ENCODE results near the gene FAS. TPM values are rescaled to one million over a fixed set of nuclear protein-coding genes. Genes with fewer than 3 reads are reported as not detected.
A peak's percentile ranks its signal among the peaks of the same experiment; 100 is the strongest.
"Not testable (repeated sequence)": the region's sequence is repeated elsewhere in the genome, so short reads cannot be mapped to it uniquely, and the experiment has no call there.

FAS gene
- total and polyA plus RNA-seq, 4 donors, result 4.5 to 9.0 (median 5.8) TPM

- H3K9me3 ChIP-seq (ENCODE audit: control insufficient read depth, insufficient read depth, low read length), result no peaks in the 10 kb centered on the region
These were observed 10.6 kb downstream of the FAS start for GRCh38 chr10:89001024-89001728.

GRCh38 chr10:89001729-89002072 lies 11.1 kb downstream of the FAS start:
- no peaks in the 10 kb centered on the region for H3K9me3 ChIP-seq (ENCODE audit: control insufficient read depth, insufficient read depth, low read length)
- peak overlapping the region; percentile 43 for H3K27ac ChIP-seq (ENCODE audit: low read depth, low read length)
- no peaks in the 10 kb centered on the region for H3K27me3 ChIP-seq (ENCODE audit: control insufficient read depth, insufficient read depth, low read length)
- no peak overlapping the region for H3K4me3 ChIP-seq (ENCODE audit: low read depth, low read length)
- no peaks in the 10 kb centered on the region for H3K36me3 ChIP-seq (ENCODE audit: control insufficient read depth, insufficient read depth, low read length)
- WGBS (ENCODE audit: insufficient coverage), result 14% methylated on average over 3 of the region's 4 CpGs
- H3K4me1 ChIP-seq (ENCODE audit: control insufficient read depth, insufficient read depth, low read length), result peaks cover 4% of the 10 kb centered on the region
- peak in 3 of 6 donors; percentile 42 to 69 (median 61) for DNase-seq (ENCODE audit: low read depth in 4 of 6, low spot score in 6 of 6)

More at GRCh38 chr10:89001024-89001728, 10.6 kb downstream of the FAS start:
- 18% methylated on average over 3 of the region's 5 CpGs for whole genome bisulfite sequencing (ENCODE audit: insufficient coverage)
- Histone ChIP-seq H3K27me3 (ENCODE audit: control insufficient read depth, insufficient read depth, low read length) (no peaks in the 10 kb centered on the region), H3K27ac (ENCODE audit: low read depth, low read length) (peak overlapping the region; percentile 43), H3K4me1 (ENCODE audit: control insufficient read depth, insufficient read depth, low read length) (peaks cover 4% of the 10 kb centered on the region), H3K36me3 (ENCODE audit: control insufficient read depth, insufficient read depth, low read length) (no peaks in the 10 kb centered on the region), H3K4me3 (ENCODE audit: low read depth, low read length) (no peak overlapping the region)
- peak in 2 of 6 donors; percentile 32 to 47 for DNase-seq (ENCODE audit: low read depth in 4 of 6, low spot score in 6 of 6)

DNA sequence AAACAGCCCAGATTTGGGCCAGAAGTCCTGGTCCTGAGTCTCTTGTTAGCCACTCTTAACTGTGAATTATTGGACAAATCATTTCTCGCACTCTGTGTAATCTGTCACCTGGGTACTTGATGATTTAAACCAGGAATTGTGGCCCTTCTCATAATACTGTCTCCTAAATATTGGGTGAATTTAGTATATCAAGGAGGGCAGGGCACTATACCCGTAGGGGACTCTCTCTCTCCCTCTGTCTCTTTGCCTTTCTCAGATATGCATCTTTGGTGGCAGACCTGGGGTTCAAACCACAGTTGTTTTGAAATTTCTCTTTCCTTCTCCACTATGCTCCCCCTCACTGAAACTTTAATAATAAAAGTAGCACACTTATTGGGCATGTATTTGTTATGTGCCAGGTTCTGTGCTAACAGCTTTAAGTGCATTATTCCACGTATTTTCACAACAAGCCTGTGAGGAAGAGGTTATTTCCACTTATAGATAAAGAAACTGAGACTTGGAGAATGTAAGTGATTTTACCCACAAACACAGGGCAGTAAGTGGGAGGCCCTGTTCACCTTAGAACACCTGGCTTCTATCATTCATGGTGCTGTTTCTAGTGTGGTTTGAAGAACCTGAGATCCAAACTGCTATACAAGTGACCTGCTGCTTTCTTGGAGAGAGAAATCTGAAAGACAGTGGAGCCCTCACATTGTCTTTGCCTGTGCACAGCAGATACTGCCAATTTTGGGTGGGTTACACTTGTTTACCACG lies 11.8 kb downstream of the FAS start:
- no CpG with 5 or more reads among the region's 4 CpGs for WGBS (ENCODE audit: insufficient coverage)
- Histone ChIP-seq H3K4me3 (ENCODE audit: low read depth, low read length) (no peak overlapping the region), H3K9me3 (ENCODE audit: control insufficient read depth, insufficient read depth, low read length) (no peaks in the 10 kb centered on the region), H3K27ac (ENCODE audit: low read depth, low read length) (no peak overlapping the region), H3K4me1 (ENCODE audit: control insufficient read depth, insufficient read depth, low read length) (peaks cover 4% of the 10 kb centered on the region), H3K36me3 (ENCODE audit: control insufficient read depth, insufficient read depth, low read length) (no peaks in the 10 kb centered on the region), H3K27me3 (ENCODE audit: control insufficient read depth, insufficient read depth, low read length) (no peaks in the 10 kb centered on the region)
- DNase-seq (ENCODE audit: low read depth in 4 of 6, low spot score in 6 of 6), result no peak

DNA sequence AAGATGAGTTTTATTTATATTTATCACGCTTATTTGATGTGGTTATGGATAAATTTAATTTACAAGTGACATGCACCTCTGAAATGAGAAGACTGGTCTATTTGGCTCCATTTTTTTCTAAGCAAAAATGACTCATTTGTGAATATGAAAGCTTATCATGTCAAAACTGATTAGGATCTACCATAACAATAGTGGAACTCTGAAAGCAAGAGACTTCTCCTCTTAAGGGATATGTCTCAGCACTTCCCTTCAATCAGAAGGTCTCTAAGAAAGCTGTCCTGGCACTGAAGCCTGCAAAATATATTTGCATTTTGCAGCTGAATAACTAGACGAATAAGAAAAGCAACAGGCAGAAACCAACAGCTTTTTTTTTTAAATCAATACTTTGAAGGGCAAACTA lies 12.7 kb downstream of the FAS start:
- H3K27ac ChIP-seq (ENCODE audit: low read depth, low read length), result no peak overlapping the region
- H3K9me3 ChIP-seq (ENCODE audit: control insufficient read depth, insufficient read depth, low read length), result no peaks in the 10 kb centered on the region
- H3K36me3 ChIP-seq (ENCODE audit: control insufficient read depth, insufficient read depth, low read length), result no peaks in the 10 kb centered on the region
- H3K4me3 ChIP-seq (ENCODE audit: low read depth, low read length), result no peak overlapping the region
- no peaks in the 10 kb centered on the region for H3K27me3 ChIP-seq (ENCODE audit: control insufficient read depth, insufficient read depth, low read length)
- no peak for DNase-seq (ENCODE audit: low read depth in 4 of 6, low spot score in 6 of 6)
- peaks cover 4% of the 10 kb centered on the region for H3K4me1 ChIP-seq (ENCODE audit: control insufficient read depth, insufficient read depth, low read length)
- no CpG with 5 or more reads among the region's 2 CpGs for WGBS (ENCODE audit: insufficient coverage)

DNA sequence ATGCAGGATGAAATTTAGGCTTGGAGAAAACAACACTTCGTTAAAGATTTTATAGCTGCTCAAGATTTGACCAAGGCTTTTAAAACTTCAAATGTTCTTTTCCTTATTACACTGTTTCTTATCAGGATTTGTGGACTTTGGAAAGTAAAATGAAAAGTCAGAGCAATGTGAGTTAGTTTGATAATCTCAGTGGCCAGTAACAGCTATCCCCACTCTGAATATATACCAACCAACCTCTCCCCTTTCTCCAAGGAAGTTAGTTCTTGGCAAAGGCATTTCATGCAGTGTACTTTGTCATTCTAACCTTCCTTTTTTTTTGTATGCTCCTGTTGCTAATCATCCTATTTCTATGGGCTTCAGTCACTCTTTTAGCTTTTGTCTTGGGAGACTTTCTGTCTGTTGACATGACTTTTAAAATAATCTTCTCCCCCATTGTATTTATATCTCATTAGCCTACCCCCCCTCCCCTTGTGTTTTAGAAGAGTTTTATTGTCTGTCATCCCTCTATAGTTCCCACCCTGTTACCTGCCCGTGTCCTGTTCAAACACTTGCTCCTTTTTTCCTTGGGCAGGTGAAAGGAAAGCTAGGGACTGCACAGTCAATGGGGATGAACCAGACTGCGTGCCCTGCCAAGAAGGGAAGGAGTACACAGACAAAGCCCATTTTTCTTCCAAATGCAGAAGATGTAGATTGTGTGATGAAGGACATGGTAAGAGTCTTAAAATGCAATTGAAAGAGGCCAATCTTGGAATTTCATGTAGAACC lies 16.7 kb downstream of the FAS start:
- H3K36me3 ChIP-seq (ENCODE audit: control insufficient read depth, insufficient read depth, low read length), result no peaks in the 10 kb centered on the region
- 100% methylated on average over 1 of the region's 3 CpGs for WGBS (ENCODE audit: insufficient coverage)

GRCh38 chr10:89018700-89019346 lies 28.2 kb downstream of the FAS start:
- H3K4me3 ChIP-seq (ENCODE audit: low read depth, low read length); H3K4me1 ChIP-seq (ENCODE audit: control insufficient read depth, insufficient read depth, low read length); H3K27me3 ChIP-seq (ENCODE audit: control insufficient read depth, insufficient read depth, low read length); DNase-seq (ENCODE audit: low read depth in 4 of 6, low spot score in 6 of 6); H3K27ac ChIP-seq (ENCODE audit: low read depth, low read length); H3K9me3 ChIP-seq (ENCODE audit: control insufficient read depth, insufficient read depth, low read length); H3K36me3 ChIP-seq (ENCODE audit: control insufficient read depth, insufficient read depth, low read length): not testable (repeated sequence)
- 93% methylated on average over 15 of the region's 15 CpGs for WGBS (ENCODE audit: insufficient coverage)

More for the DNA sequence above, 16.7 kb downstream of the FAS start:
- Histone ChIP-seq H3K27ac (ENCODE audit: low read depth, low read length) (no peak overlapping the region), H3K9me3 (ENCODE audit: control insufficient read depth, insufficient read depth, low read length) (no peaks in the 10 kb centered on the region), H3K27me3 (ENCODE audit: control insufficient read depth, insufficient read depth, low read length) (no peaks in the 10 kb centered on the region), H3K4me1 (ENCODE audit: control insufficient read depth, insufficient read depth, low read length) (no peaks in the 10 kb centered on the region), H3K4me3 (ENCODE audit: low read depth, low read length) (no peak overlapping the region)
- no peak for DNase-seq (ENCODE audit: low read depth in 4 of 6, low spot score in 6 of 6)

DNA sequence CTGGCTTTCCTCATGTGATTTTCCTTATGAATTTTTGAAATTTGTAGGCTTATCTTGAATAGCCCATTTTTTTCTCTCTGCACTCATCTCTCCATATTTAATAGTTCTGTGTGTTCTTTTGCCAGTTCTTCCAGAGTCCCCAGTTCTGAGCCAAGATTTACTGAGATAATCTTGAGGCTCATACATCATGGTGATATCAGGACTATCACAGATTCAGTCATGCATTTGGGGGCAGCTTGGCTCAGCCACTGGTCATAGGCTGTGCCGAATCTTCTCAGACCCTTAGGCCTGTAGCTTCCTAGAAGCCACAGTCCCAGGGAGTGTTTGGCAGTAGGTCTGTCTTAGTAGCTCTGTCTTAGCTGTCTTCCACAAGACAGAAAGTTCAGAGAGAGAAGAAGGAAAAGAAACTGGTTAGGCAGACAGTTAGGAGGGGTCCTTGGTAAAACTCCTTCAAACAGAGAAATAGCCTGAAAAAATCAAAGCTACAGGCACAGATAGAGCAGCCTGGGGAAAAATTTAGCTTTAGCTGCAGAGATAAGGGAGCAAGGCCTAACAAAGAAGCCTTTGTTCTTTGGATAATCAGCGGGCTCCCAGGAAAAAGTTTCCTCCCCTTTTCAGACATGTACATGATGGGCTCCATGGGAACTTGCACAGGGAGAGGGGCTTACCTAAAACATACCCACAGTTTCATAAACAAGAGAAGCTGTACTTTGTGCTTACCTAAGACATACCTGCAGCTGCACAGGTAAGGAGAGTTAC lies 29.1 kb downstream of the FAS start:
- DNase-seq (ENCODE audit: low read depth in 4 of 6, low spot score in 6 of 6), result no peak
- no peaks in the 10 kb centered on the region for H3K27me3 ChIP-seq (ENCODE audit: control insufficient read depth, insufficient read depth, low read length)
- no peaks in the 10 kb centered on the region for H3K4me1 ChIP-seq (ENCODE audit: control insufficient read depth, insufficient read depth, low read length)
- H3K4me3 ChIP-seq (ENCODE audit: low read depth, low read length), result no peak overlapping the region
- H3K9me3 ChIP-seq (ENCODE audit: control insufficient read depth, insufficient read depth, low read length), result peaks cover 3% of the 10 kb centered on the region
- H3K27ac ChIP-seq (ENCODE audit: low read depth, low read length), result no peak overlapping the region
- 83% methylated on average over 2 of the region's 2 CpGs for WGBS (ENCODE audit: insufficient coverage)
- H3K36me3 ChIP-seq (ENCODE audit: control insufficient read depth, insufficient read depth, low read length), result no peaks in the 10 kb centered on the region

DNA sequence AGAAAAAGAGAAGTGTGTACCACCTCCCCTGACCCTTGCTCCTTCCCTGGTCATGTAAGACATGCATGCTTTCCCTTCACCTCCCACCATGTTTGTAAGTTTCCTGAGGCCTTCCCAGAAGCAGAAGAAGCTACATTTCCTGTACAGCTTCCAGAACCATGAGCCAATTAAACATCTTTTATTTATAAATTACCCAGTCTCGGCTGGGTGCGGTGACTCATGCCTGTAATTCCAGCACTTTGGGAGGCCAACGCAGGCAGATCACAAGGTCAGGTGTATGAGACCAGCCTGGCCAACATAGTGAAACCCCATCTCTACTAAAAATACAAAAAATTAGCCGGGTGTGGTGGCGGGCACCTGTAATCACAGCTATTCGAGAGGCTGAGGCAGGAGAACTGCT lies 30.9 kb downstream of the FAS start:
- not testable (repeated sequence) for H3K27me3 ChIP-seq (ENCODE audit: control insufficient read depth, insufficient read depth, low read length); H3K27ac ChIP-seq (ENCODE audit: low read depth, low read length); H3K36me3 ChIP-seq (ENCODE audit: control insufficient read depth, insufficient read depth, low read length); H3K4me3 ChIP-seq (ENCODE audit: low read depth, low read length); H3K9me3 ChIP-seq (ENCODE audit: control insufficient read depth, insufficient read depth, low read length); H3K4me1 ChIP-seq (ENCODE audit: control insufficient read depth, insufficient read depth, low read length); DNase-seq (ENCODE audit: low read depth in 4 of 6, low spot score in 6 of 6)
- WGBS (ENCODE audit: insufficient coverage), result 97% methylated on average over 6 of the region's 6 CpGs

- H3K27ac ChIP-seq (ENCODE audit: low read depth, low read length), result no peak overlapping the region
- H3K27me3 ChIP-seq (ENCODE audit: control insufficient read depth, insufficient read depth, low read length), result no peaks in the 10 kb centered on the region
- no peaks in the 10 kb centered on the region for H3K36me3 ChIP-seq (ENCODE audit: control insufficient read depth, insufficient read depth, low read length)
- no peak overlapping the region for H3K4me3 ChIP-seq (ENCODE audit: low read depth, low read length)
- DNase-seq (ENCODE audit: low read depth in 4 of 6, low spot score in 6 of 6), result no peak
- no CpG with 5 or more reads among the region's 2 CpGs for WGBS (ENCODE audit: insufficient coverage)
- peaks cover 3% of the 10 kb centered on the region for H3K9me3 ChIP-seq (ENCODE audit: control insufficient read depth, insufficient read depth, low read length)
- no peaks in the 10 kb centered on the region for H3K4me1 ChIP-seq (ENCODE audit: control insufficient read depth, insufficient read depth, low read length)
These were observed 32.1 kb downstream of the FAS start for GRCh38 chr10:89022734-89023133.
